ENCODE measurements around the gene STAU1. TPM values are rescaled to one million over a fixed set of nuclear protein-coding genes. Genes with fewer than 3 reads are reported as not detected.

STAU1 gene
- polyA plus RNA-seq, 3 donors = 17.3 to 34.2 (median 24.0) TPM

DNA sequence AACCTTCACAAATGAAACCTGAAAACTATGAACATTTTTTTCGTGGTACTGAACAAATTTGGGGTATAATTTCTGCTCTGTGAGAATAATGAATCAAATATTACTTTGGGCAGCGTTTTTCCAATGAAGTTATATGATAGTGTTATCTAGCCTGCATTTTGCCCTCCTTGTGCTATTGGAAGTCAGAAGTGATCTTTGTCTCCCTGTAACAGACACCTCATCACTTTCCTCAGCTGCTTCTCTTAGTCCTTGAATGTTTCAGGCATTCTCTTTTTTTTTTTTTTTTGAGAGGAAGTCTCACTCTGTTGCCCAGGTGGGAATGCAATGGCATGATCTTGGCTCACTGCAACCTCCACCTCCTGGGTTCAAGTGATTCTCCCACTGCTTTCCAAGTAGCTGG lies 41.2 kb upstream of the STAU1 start:
- intact Hi-C loops (cut with micrococcal nuclease) = no loop called here
- H3K4me3 ChIP-seq (replicated peaks in 1 of 3; ENCODE audit: low read depth in 2 of 3, low read length in 3 of 3) = no peak overlapping the region
- peaks cover 3% of the 10 kb centered on the region for H4K20me1 ChIP-seq (ENCODE audit: insufficient read depth, low read length)
- no peaks in the 10 kb centered on the region for H3K9me3 ChIP-seq (replicated peaks in 1 of 2; ENCODE audit: control insufficient read depth in 1 of 2, insufficient read depth in 1 of 2, low read length in 2 of 2)
- H3K36me3 ChIP-seq (replicated peaks in 1 of 2; ENCODE audit: control insufficient read depth in 1 of 2, insufficient read depth in 2 of 2, low read length in 2 of 2) = peaks cover 78 to 96% of the 10 kb centered on the region in 2 donors
- H3K27me3 ChIP-seq (ENCODE audit: control insufficient read depth in 2 of 2, insufficient read depth in 2 of 2, low read length in 2 of 2) = no peaks in the 10 kb centered on the region
- peaks cover 18% of the 10 kb centered on the region for H3K4me1 Mint-ChIP-seq
- H3K27me3 Mint-ChIP-seq (ENCODE audit: low read depth in 3 of 3) = peaks cover 0 to 3% (median 1%) of the 10 kb centered on the region in 3 donors
- no peaks in the 10 kb centered on the region for H3K79me2 ChIP-seq (ENCODE audit: insufficient read depth, low read length)
- H3K4me3 Mint-ChIP-seq = no peak overlapping the region
- TF ChIP-seq, protein P1, sequence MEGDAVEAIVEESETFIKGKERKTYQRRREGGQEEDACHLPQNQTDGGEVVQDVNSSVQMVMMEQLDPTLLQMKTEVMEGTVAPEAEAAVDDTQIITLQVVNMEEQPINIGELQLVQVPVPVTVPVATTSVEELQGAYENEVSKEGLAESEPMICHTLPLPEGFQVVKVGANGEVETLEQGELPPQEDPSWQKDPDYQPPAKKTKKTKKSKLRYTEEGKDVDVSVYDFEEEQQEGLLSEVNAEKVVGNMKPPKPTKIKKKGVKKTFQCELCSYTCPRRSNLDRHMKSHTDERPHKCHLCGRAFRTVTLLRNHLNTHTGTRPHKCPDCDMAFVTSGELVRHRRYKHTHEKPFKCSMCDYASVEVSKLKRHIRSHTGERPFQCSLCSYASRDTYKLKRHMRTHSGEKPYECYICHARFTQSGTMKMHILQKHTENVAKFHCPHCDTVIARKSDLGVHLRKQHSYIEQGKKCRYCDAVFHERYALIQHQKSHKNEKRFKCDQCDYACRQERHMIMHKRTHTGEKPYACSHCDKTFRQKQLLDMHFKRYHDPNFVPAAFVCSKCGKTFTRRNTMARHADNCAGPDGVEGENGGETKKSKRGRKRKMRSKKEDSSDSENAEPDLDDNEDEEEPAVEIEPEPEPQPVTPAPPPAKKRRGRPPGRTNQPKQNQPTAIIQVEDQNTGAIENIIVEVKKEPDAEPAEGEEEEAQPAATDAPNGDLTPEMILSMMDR (IDR thresholded peaks at IDR 0.05) = no peak
- H3K9ac ChIP-seq (ENCODE audit: insufficient read depth, low read length, poor library complexity, severe bottlenecking) = no peak overlapping the region
- no CpG with 5 or more reads among the region's 2 CpGs for WGBS (ENCODE audit: insufficient coverage)
- peaks cover 16 to 17% of the 10 kb centered on the region in 2 donors for H3K4me1 ChIP-seq (ENCODE audit: control insufficient read depth in 1 of 2, insufficient read depth in 2 of 2, low read length in 2 of 2)
- H3K4me2 ChIP-seq (replicated peaks; ENCODE audit: extremely low read depth, low read length, poor library complexity, severe bottlenecking) = no peak overlapping the region
- DNase-seq = no peak
- H3K36me3 Mint-ChIP-seq = peaks cover 71 to 94% of the 10 kb centered on the region in 2 donors
- peak overlapping the region in 2 of 7 donors; percentile 53 to 79 for H3K27ac Mint-ChIP-seq
- H3K9me3 Mint-ChIP-seq = peaks cover 0 to 5% (median 0%) of the 10 kb centered on the region in 7 donors
- no peak overlapping the region for H2AFZ ChIP-seq (ENCODE audit: insufficient read depth, low read depth, low read length, poor library complexity, severe bottlenecking)
- H3K27ac ChIP-seq (ENCODE audit: low read depth in 1 of 2, low read length in 2 of 2) = peak overlapping the region in 1 of 2 donors; percentile 88

DNA sequence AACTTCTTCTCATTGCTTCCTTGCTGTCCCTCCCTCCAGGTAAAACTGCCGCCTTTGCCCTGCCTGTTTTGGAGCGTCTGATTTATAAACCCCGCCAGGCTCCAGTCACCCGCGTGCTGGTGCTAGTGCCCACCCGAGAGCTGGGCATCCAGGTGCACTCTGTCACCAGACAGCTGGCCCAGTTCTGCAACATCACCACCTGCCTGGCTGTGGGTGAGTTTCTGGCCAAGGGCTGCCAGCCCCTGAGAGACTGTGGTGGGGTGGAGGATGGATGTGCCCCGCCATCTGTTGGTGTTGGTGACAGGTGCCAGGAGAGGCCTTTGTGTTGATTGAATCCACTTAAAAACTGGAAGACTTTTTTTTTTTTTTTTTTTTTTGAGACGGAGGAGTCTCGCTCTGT lies 40.5 kb upstream of the STAU1 start:
- H3K4me2 ChIP-seq (replicated peaks; ENCODE audit: extremely low read depth, low read length, poor library complexity, severe bottlenecking) = no peak overlapping the region
- intact Hi-C loops (cut with micrococcal nuclease) = no loop called here
- peak overlapping the region in 2 of 7 donors; percentile 9 to 69 for H3K27ac Mint-ChIP-seq
- peaks cover 71 to 94% of the 10 kb centered on the region in 2 donors for H3K36me3 Mint-ChIP-seq
- peaks cover 0 to 3% (median 1%) of the 10 kb centered on the region in 3 donors for H3K27me3 Mint-ChIP-seq (ENCODE audit: low read depth in 3 of 3)
- peaks cover 18% of the 10 kb centered on the region for H3K4me1 Mint-ChIP-seq
- peaks cover 77 to 96% of the 10 kb centered on the region in 2 donors for H3K36me3 ChIP-seq (replicated peaks in 1 of 2; ENCODE audit: control insufficient read depth in 1 of 2, insufficient read depth in 2 of 2, low read length in 2 of 2)
- H3K9me3 ChIP-seq (replicated peaks in 1 of 2; ENCODE audit: control insufficient read depth in 1 of 2, insufficient read depth in 1 of 2, low read length in 2 of 2) = no peaks in the 10 kb centered on the region
- H3K9ac ChIP-seq (ENCODE audit: insufficient read depth, low read length, poor library complexity, severe bottlenecking) = no peak overlapping the region
- WGBS (ENCODE audit: insufficient coverage) = 100% methylated on average over 5 of the region's 9 CpGs
- TF ChIP-seq, protein P1 (IDR thresholded peaks at IDR 0.05) = no peak
- H3K4me3 Mint-ChIP-seq = no peak overlapping the region
- H3K4me3 ChIP-seq (replicated peaks in 1 of 3; ENCODE audit: low read depth in 2 of 3, low read length in 3 of 3) = no peak overlapping the region
- H3K27me3 ChIP-seq (ENCODE audit: control insufficient read depth in 2 of 2, insufficient read depth in 2 of 2, low read length in 2 of 2) = no peaks in the 10 kb centered on the region
- H3K4me1 ChIP-seq (ENCODE audit: control insufficient read depth in 1 of 2, insufficient read depth in 2 of 2, low read length in 2 of 2) = peaks cover 16 to 17% of the 10 kb centered on the region in 2 donors
- no peak for DNase-seq
- peaks cover 3% of the 10 kb centered on the region for H4K20me1 ChIP-seq (ENCODE audit: insufficient read depth, low read length)
- H3K79me2 ChIP-seq (ENCODE audit: insufficient read depth, low read length) = no peaks in the 10 kb centered on the region
- H3K27ac ChIP-seq (ENCODE audit: low read depth in 1 of 2, low read length in 2 of 2) = no peak overlapping the region
- H3K9me3 Mint-ChIP-seq = peaks cover 0 to 5% (median 0%) of the 10 kb centered on the region in 7 donors
- no peak overlapping the region for H2AFZ ChIP-seq (ENCODE audit: insufficient read depth, low read depth, low read length, poor library complexity, severe bottlenecking)

All from CD14-positive monocyte (primary cell).